ENCODE data around the gene CEPT1. TPM values are rescaled to one million over a fixed set of nuclear protein-coding genes. Genes with fewer than 3 reads are reported as not detected.

The CEPT1 gene
- total and polyA plus RNA-seq, 2 of the 8 experiments (the other 6 are each of a cell fraction or from before 2014, with no cell fraction given): 18.5 to 28.6 TPM

DNA sequence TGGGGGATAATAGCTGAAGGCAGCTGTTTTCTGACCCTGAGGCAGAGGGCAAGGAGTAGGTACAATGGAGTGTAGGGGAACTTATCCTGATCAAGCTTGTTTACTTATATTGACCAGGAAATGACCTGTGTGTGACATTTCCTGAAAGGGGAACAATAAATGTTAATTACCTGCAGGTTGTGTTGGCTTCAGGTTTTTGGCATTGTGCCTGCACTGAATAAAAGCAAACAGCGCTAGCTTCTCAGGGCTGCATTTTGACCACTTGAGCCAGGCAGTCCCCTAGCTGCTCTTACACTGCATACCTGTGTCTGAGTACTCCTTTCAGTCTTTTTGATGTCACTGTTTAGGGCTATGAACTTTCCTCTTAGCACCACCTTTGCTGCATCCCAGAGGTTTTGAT is 40.7 kb upstream of the CEPT1 start:
- Histone ChIP-seq H3K9ac (replicated peaks in 1 of 4; ENCODE audit: extremely low read depth in 1 of 4, low read depth in 3 of 4, low read length in 3 of 4) (no peak overlapping the region), H3K36me3 (ENCODE audit: control insufficient read depth in 2 of 4, insufficient read depth in 4 of 4, low read length in 3 of 4) (no peaks in the 10 kb centered on the region), H3K4ac (replicated peaks; ENCODE audit: insufficient read length, low read depth, low read length) (no peak overlapping the region), H4K5ac (ENCODE audit: insufficient read length, low read depth, low read length) (no peak overlapping the region), H4K91ac (replicated peaks; ENCODE audit: insufficient read length, low read length) (no peak overlapping the region), H3K27ac (ENCODE audit: low read depth, low read length) (no peak overlapping the region), H2BK12ac (ENCODE audit: low read depth, low read length) (no peak overlapping the region), H3K27me3 (replicated peaks in 1 of 4; ENCODE audit: control insufficient read depth in 3 of 4, extremely low read depth in 1 of 4, insufficient read depth in 3 of 4, low read length in 3 of 4) (no peaks in the 10 kb centered on the region), H2BK15ac (ENCODE audit: low read length) (no peak overlapping the region), H3K18ac (ENCODE audit: extremely low read depth, low read length) (no peak overlapping the region), H3K4me3 (ENCODE audit: extremely low read depth in 1 of 4, insufficient read depth in 2 of 4, low read depth in 3 of 4, low read length in 4 of 4) (no peak overlapping the region), H3K23ac (ENCODE audit: insufficient read length) (no peak overlapping the region), H4K20me1 (replicated peaks in 1 of 2; ENCODE audit: control insufficient read depth in 1 of 2, insufficient read depth in 2 of 2, low read length in 2 of 2) (no peaks in the 10 kb centered on the region), H4K8ac (ENCODE audit: extremely low read depth, insufficient read depth, low read length) (no peak overlapping the region), H2AK5ac (ENCODE audit: low read depth, low read length) (no peak overlapping the region), H3K4me1 (replicated peaks in 1 of 4; ENCODE audit: control insufficient read depth in 3 of 4, insufficient read depth in 4 of 4, low read length in 3 of 4) (no peaks in the 10 kb centered on the region), H3K14ac (ENCODE audit: insufficient read length) (no peak overlapping the region), H3K56ac (replicated peaks; ENCODE audit: insufficient read length, low read depth, low read length) (no peak overlapping the region), H3K23me2 (ENCODE audit: low read depth, low read length) (no peaks in the 10 kb centered on the region), H2BK120ac (replicated peaks; ENCODE audit: low read depth, low read length) (no peak overlapping the region), H2AFZ (ENCODE audit: low read length) (no peak overlapping the region), H2BK5ac (ENCODE audit: low read depth, low read length) (no peak overlapping the region), H3K4me2 (ENCODE audit: insufficient read depth in 1 of 2, low read depth in 2 of 2, low read length in 2 of 2) (no peak overlapping the region), H3K9me3 (ENCODE audit: insufficient read depth in 2 of 2, low read depth in 1 of 2, low read length in 1 of 2) (peaks cover 24 to 38% of the 10 kb centered on the region in 2 experiments), H3K79me2 (ENCODE audit: control insufficient read depth in 1 of 2, insufficient read depth in 2 of 2, low read length in 2 of 2) (no peaks in the 10 kb centered on the region), H2BK20ac (ENCODE audit: low read length) (no peak overlapping the region), H3K79me1 (ENCODE audit: low read depth, low read length) (no peaks in the 10 kb centered on the region)
- POLR2A ChIA-PET (ENCODE audit: partially characterized antibody): no interaction called here
- DNase-seq (ENCODE audit: low read depth in 1 of 2, low spot score in 2 of 2): no peak
- CTCF ChIA-PET (ENCODE audit: partially characterized antibody): no interaction called here
- WGBS, 2 experiments (ENCODE audit: extremely low coverage in 1 of 2, insufficient coverage in 1 of 2, insufficient read length in 1 of 2, insufficient replicate concordance in 2 of 2, low coverage in 1 of 2, low lambda C conversion rate in 2 of 2, missing lambda C conversion rate in 1 of 2): 94% methylated on average over 1 of the region's 1 CpG; no CpG with 5 or more reads in 1 of the 2 experiments
- no peak for FAIRE-seq
- TF ChIP-seq POLR2A (IDR thresholded peaks at IDR 0.05; ENCODE audit: control extremely low read depth in 1 of 2, low read depth in 2 of 2, low read length in 2 of 2): no peak
